ENCODE results near the gene PCNX2.
A peak's percentile ranks its signal among the peaks of the same experiment; 100 is the strongest.

The PCNX2 gene

GRCh38 chr1:233316473-233316872 lies 20.9 kb upstream of the PCNX2 start:
- Histone ChIP-seq H3K4me3 (ENCODE audit: low read depth, low read length) (no peak overlapping the region), H3K9me3 (ENCODE audit: control insufficient read depth, insufficient read depth, low read depth, low read length) (no peaks in the 10 kb centered on the region), H3K4me1 (ENCODE audit: control insufficient read depth, insufficient read depth, low read length) (peaks cover 10% of the 10 kb centered on the region; the same call in 1 of the 2 replicates), H3K27ac (ENCODE audit: extremely low read depth, low read depth, low read length) (no peak overlapping the region), H3K36me3 (ENCODE audit: control insufficient read depth in 2 of 2, insufficient read depth in 1 of 2, low read length in 2 of 2) (no peaks in the 10 kb centered on the region)
- CTCF ChIA-PET = interaction anchor here (0.6 to 8.0 kb wide), 5 partner anchors 11 to 193 kb away, joined by 3 to 55 read pairs (median 3); no protein-coding TSS in a partner anchor
- TF ChIP-seq ZNF530 (tag by site-specific recombination; IDR thresholded peaks at IDR 0.05; ENCODE audit: low read depth) (no peak), PRDM6 (tag by site-specific recombination; IDR thresholded peaks at IDR 0.05) (peak; percentile 50; the same call in 1 of the 2 replicates), ZNF18 (tag by site-specific recombination; IDR thresholded peaks at IDR 0.05) (no peak), ZNF664 (tag by site-specific recombination; IDR thresholded peaks at IDR 0.05) (peak; percentile 98), YY1 (tag by site-specific recombination; IDR thresholded peaks at IDR 0.05) (no peak), WT1 (tag by site-specific recombination; IDR thresholded peaks at IDR 0.05) (0 out of 2 replicates have a peak, but pooled peaks have one; percentile 18), PRDM1 (tag by site-specific recombination; IDR thresholded peaks at IDR 0.05) (peak; percentile 53), ZFP69B (tag by site-specific recombination; IDR thresholded peaks at IDR 0.05) (no peak), ZNF510 (tag by site-specific recombination; IDR thresholded peaks at IDR 0.05; ENCODE audit: insufficient replicate concordance) (no peak), ZNF214 (tag by site-specific recombination; IDR thresholded peaks at IDR 0.05; ENCODE audit: borderline replicate concordance) (no peak)
- TF ChIP-seq, protein P1, sequence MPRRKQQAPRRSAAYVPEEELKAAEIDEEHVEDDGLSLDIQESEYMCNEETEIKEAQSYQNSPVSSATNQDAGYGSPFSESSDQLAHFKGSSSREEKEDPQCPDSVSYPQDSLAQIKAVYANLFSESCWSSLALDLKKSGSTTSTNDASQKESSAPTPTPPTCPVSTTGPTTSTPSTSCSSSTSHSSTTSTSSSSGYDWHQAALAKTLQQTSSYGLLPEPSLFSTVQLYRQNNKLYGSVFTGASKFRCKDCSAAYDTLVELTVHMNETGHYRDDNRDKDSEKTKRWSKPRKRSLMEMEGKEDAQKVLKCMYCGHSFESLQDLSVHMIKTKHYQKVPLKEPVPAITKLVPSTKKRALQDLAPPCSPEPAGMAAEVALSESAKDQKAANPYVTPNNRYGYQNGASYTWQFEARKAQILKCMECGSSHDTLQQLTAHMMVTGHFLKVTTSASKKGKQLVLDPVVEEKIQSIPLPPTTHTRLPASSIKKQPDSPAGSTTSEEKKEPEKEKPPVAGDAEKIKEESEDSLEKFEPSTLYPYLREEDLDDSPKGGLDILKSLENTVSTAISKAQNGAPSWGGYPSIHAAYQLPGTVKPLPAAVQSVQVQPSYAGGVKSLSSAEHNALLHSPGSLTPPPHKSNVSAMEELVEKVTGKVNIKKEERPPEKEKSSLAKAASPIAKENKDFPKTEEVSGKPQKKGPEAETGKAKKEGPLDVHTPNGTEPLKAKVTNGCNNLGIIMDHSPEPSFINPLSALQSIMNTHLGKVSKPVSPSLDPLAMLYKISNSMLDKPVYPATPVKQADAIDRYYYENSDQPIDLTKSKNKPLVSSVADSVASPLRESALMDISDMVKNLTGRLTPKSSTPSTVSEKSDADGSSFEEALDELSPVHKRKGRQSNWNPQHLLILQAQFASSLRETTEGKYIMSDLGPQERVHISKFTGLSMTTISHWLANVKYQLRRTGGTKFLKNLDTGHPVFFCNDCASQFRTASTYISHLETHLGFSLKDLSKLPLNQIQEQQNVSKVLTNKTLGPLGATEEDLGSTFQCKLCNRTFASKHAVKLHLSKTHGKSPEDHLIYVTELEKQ (tag by site-specific recombination; IDR thresholded peaks at IDR 0.05; ENCODE audit: borderline replicate concordance) = no peak
- TF ChIP-seq, protein P2, sequence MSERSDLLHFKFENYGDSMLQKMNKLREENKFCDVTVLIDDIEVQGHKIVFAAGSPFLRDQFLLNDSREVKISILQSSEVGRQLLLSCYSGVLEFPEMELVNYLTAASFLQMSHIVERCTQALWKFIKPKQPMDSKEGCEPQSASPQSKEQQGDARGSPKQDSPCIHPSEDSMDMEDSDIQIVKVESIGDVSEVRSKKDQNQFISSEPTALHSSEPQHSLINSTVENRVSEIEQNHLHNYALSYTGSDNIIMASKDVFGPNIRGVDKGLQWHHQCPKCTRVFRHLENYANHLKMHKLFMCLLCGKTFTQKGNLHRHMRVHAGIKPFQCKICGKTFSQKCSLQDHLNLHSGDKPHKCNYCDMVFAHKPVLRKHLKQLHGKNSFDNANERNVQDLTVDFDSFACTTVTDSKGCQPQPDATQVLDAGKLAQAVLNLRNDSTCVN (tag by site-specific recombination; optimal IDR thresholded peaks at IDR 0.05) = no peak
- TF ChIP-seq, protein P3, sequence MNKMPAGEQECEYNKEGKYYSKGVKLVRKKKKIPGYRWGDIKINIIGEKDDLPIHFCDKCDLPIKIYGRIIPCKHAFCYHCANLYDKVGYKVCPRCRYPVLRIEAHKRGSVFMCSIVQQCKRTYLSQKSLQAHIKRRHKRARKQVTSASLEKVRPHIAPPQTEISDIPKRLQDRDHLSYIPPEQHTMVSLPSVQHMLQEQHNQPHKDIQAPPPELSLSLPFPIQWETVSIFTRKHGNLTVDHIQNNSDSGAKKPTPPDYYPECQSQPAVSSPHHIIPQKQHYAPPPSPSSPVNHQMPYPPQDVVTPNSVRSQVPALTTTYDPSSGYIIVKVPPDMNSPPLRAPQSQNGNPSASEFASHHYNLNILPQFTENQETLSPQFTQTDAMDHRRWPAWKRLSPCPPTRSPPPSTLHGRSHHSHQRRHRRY (tag by site-specific recombination; IDR thresholded peaks at IDR 0.05) = no peak
- POLR2A ChIA-PET = no interaction called here

DNA sequence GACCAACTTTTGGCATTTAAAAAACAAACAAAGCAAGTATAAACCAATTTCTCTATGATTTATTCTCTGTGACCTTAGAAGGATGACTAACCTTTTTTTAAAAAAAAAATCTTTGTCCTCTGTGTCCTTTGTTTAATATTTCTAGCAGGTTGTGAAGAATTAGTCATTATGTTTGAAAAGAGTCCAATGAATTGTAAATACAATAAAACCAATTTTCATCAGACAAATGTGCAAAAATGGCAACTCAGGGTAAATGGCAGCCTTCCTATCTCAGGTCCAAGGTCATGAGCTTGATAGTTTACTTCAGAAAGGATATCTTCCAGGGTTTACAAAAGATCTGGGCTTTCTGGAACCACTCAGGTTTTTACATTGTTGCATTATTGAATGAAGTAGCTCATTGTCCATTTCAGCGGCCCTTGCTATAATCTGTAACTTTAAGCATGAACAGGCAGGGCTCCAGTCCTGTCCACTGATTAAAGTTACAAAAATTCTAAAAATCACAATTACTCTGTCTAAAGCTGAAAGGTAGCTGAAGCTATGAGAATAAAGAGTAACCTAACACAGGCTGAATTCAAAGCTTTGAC lies 20.3 kb upstream of the PCNX2 start:
- Histone ChIP-seq H3K4me3 (ENCODE audit: low read depth, low read length) (no peak overlapping the region), H3K36me3 (ENCODE audit: control insufficient read depth in 2 of 2, insufficient read depth in 1 of 2, low read length in 2 of 2) (no peaks in the 10 kb centered on the region), H3K9me3 (ENCODE audit: control insufficient read depth, insufficient read depth, low read depth, low read length) (no peaks in the 10 kb centered on the region), H3K4me1 (ENCODE audit: control insufficient read depth, insufficient read depth, low read length) (peaks cover 10% of the 10 kb centered on the region; the same call in 1 of the 2 replicates), H3K27ac (ENCODE audit: extremely low read depth, low read depth, low read length) (no peak overlapping the region)
- TF ChIP-seq GLIS2 (tag by site-specific recombination; IDR thresholded peaks at IDR 0.05) (no peak), GFI1B (tag by site-specific recombination; IDR thresholded peaks at IDR 0.05) (no peak), ZNF555 (tag by site-specific recombination; conservative IDR thresholded peaks at IDR 0.05) (no peak), MZF1 (tag by site-specific recombination; IDR thresholded peaks at IDR 0.05; ENCODE audit: borderline replicate concordance) (no peak), PRDM6 (tag by site-specific recombination; IDR thresholded peaks at IDR 0.05) (peak; percentile 24; the same call in 1 of the 2 replicates)
- TF ChIP-seq, protein P4, sequence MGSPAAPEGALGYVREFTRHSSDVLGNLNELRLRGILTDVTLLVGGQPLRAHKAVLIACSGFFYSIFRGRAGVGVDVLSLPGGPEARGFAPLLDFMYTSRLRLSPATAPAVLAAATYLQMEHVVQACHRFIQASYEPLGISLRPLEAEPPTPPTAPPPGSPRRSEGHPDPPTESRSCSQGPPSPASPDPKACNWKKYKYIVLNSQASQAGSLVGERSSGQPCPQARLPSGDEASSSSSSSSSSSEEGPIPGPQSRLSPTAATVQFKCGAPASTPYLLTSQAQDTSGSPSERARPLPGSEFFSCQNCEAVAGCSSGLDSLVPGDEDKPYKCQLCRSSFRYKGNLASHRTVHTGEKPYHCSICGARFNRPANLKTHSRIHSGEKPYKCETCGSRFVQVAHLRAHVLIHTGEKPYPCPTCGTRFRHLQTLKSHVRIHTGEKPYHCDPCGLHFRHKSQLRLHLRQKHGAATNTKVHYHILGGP (tag by site-specific recombination; IDR thresholded peaks at IDR 0.05) = no peak
- ChIA-PET CTCF (interaction anchor here (1.2 to 8.0 kb wide), 3 partner anchors 10 to 49 kb away, joined by 3 to 55 read pairs (median 4); no protein-coding TSS in a partner anchor), POLR2A (interaction anchor here (0.8 to 1.1 kb wide), 2 partner anchors 12 to 21 kb away, joined by 3 to 4 read pairs; partner anchors contain the start of genes MAP3K21 and PCNX2)
